H7 (cell line): ENCODE data around the gene SDC3. TPM values are rescaled to one million over a fixed set of nuclear protein-coding genes. Genes with fewer than 3 reads are reported as not detected.

Experiments used
- DNase-seq: peaks from one replicate; pipeline ENCODE4 v3.0.0; 2012
- H3K27me3 ChIP-seq: 2 replicates; pipeline ENCODE4 v1.6.0; 2011; ENCODE audit warnings: mild to moderate bottlenecking, low read length; ENCODE audit not compliant: control insufficient read depth, insufficient read depth
- H3K36me3 ChIP-seq: replicated peaks from 2 replicates; pipeline ENCODE4 v1.5.1; 2011; ENCODE audit warnings: low read length; ENCODE audit not compliant: control insufficient read depth, insufficient read depth
- H3K4me3 ChIP-seq: 2 replicates; pipeline ENCODE4 v1.5.1; 2011; ENCODE audit warnings: low read depth, mild to moderate bottlenecking, control low read depth, low read length, moderate library complexity; ENCODE audit not compliant: insufficient read depth
- total RNA-seq: library from RNA; depleted of rRNA; stranded (reverse); fragments of >200 nt; shearing (Covaris generic); gene quantifications from 2 replicates; pipeline ENCODE4 v1.2.3, GENCODE V29; 2014

The SDC3 gene
- total RNA-seq, 1 experiment from 2014 or later, result 38.0 TPM

DNA sequence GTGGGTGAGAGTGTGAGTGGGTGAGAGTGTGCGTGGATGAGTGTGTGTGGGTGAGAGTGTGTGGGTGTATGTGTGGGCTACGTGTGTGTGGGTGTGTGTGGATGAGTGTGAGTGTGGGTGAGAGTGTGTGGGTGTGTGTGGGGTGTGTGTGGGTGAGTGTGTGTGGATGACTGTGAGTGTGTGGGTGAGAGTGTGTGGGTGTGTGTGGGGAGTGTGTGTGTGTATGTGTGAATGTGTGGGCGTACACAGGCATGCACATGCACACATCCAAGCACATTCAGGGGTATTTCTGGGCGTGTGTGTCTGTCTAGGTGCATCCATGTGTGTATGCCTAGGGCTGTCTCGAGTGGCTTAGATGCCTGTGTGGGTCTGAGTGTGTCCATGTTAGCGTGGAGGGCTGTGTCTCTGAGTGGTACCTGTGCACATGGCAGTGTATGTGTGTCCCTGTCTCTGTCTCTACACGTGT is 14.0 kb downstream of the SDC3 start:
- no peaks in the 10 kb centered on the region for H3K27me3 ChIP-seq
- no peak overlapping the region for H3K4me3 ChIP-seq
- H3K36me3 ChIP-seq, result no peaks in the 10 kb centered on the region
- DNase-seq, result no peak

- DNase-seq, result no peak
- Histone ChIP-seq H3K4me3 (no peak overlapping the region), H3K36me3 (no peaks in the 10 kb centered on the region), H3K27me3 (no peaks in the 10 kb centered on the region)
Measured at GRCh38 chr1:30893776-30894507, 14.6 kb downstream of the SDC3 start.

DNA sequence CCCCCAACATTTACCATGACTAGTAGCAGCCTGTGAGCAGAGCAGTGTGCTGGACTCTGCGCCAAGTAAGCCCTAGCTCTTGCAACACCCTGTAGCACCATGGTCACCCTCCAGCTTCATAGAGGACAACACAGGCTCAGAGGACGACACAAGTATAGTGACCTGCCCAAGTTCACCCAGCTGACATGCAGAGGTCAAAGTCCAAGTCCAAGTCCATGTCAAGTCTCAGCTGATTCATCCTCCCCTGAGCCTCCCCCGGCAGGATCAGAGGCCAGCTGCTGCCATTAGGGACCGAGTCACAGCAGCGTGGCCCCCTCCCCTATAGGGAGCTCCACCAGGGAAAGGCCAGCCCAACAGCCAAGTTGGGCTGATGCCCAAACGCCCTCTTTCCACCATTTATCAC is 15.9 kb downstream of the SDC3 start:
- peak; percentile 47 for DNase-seq
- Histone ChIP-seq H3K4me3 (no peak overlapping the region), H3K27me3 (no peaks in the 10 kb centered on the region), H3K36me3 (no peaks in the 10 kb centered on the region)

- DNase-seq, result no peak
- H3K36me3 ChIP-seq, result no peaks in the 10 kb centered on the region
- H3K4me3 ChIP-seq, result no peak overlapping the region
- H3K27me3 ChIP-seq, result no peaks in the 10 kb centered on the region
Measured at GRCh38 chr1:30891227-30891552, 17.4 kb downstream of the SDC3 start.

- DNase-seq, result no peak
- Histone ChIP-seq H3K36me3 (no peaks in the 10 kb centered on the region), H3K27me3 (no peaks in the 10 kb centered on the region), H3K4me3 (no peak overlapping the region)
Measured at GRCh38 chr1:30890502-30891226, 17.9 kb downstream of the SDC3 start.

- DNase-seq, result no peak
- H3K36me3 ChIP-seq, result no peaks in the 10 kb centered on the region
- no peak overlapping the region for H3K4me3 ChIP-seq
- no peaks in the 10 kb centered on the region for H3K27me3 ChIP-seq
Measured at GRCh38 chr1:30889511-30889910, 19.0 kb downstream of the SDC3 start.

DNA sequence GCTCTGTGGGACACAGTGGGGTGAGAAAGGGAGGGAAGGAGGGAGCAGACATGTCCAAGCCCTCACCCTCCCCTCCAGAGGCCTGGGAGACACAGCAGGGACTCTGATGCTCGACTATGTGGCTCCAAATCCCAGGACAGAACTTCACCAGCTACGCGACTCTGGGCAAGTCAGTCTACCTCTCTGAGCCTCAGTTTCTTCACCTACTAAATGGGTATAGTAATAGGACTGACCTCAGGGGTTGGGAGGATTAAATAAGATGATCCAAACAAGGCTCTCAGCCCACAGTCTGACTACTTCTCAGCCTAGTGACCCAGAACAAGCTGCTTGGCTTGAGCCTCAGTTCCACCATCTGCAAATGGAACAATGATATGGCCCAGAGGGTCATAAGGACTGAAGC is 19.6 kb downstream of the SDC3 start:
- H3K27me3 ChIP-seq, result no peaks in the 10 kb centered on the region
- no peaks in the 10 kb centered on the region for H3K36me3 ChIP-seq
- H3K4me3 ChIP-seq, result no peak overlapping the region
- no peak for DNase-seq

DNA sequence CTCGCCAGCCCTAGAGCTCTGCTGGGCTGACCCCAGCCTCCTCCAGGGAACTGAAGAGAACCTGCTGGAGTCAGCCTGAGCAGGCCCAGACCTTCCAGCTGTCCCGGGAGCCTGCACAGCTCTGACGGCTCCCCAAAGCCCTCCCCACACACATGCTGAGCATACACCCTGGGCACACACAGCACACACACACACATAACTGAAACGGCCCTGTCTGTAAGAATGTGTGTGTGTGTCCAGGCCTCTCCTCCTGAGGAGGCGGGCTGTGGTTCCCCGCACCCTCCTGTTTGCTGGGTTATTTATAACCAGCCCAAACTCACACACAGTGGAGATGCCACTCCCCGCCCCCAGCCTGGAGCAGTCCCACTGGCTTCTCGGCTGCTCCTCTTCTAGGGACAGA is 20.2 kb downstream of the SDC3 start:
- no peaks in the 10 kb centered on the region for H3K27me3 ChIP-seq

GRCh38 chr1:30887485-30888315 is 20.9 kb downstream of the SDC3 start:
- DNase-seq, result peak; percentile 70
- H3K27me3 ChIP-seq, result no peaks in the 10 kb centered on the region
- no peak overlapping the region for H3K4me3 ChIP-seq
- no peaks in the 10 kb centered on the region for H3K36me3 ChIP-seq

More for the DNA sequence above, 20.2 kb downstream of the SDC3 start:
- H3K36me3 ChIP-seq, result no peaks in the 10 kb centered on the region
- H3K4me3 ChIP-seq, result no peak overlapping the region
- no peak for DNase-seq

- Histone ChIP-seq H3K4me3 (no peak overlapping the region), H3K36me3 (no peaks in the 10 kb centered on the region), H3K27me3 (no peaks in the 10 kb centered on the region)
- no peak for DNase-seq
Measured at GRCh38 chr1:30886710-30887428, 21.7 kb downstream of the SDC3 start.

GRCh38 chr1:30885570-30886522 is 22.7 kb downstream of the SDC3 start:
- Histone ChIP-seq H3K4me3 (no peak overlapping the region), H3K36me3 (no peaks in the 10 kb centered on the region), H3K27me3 (no peaks in the 10 kb centered on the region)
- no peak for DNase-seq

GRCh38 chr1:30884723-30885122 is 23.8 kb downstream of the SDC3 start:
- no peak overlapping the region for H3K4me3 ChIP-seq
- no peaks in the 10 kb centered on the region for H3K36me3 ChIP-seq
- no peak for DNase-seq
- no peaks in the 10 kb centered on the region for H3K27me3 ChIP-seq

GRCh38 chr1:30883389-30884172 is 25.0 kb downstream of the SDC3 start:
- no peak for DNase-seq
- no peak overlapping the region for H3K4me3 ChIP-seq
- H3K27me3 ChIP-seq, result no peaks in the 10 kb centered on the region
- H3K36me3 ChIP-seq, result no peaks in the 10 kb centered on the region
